ENCODE data around the gene CELF4.

Gene CELF4

DNA sequence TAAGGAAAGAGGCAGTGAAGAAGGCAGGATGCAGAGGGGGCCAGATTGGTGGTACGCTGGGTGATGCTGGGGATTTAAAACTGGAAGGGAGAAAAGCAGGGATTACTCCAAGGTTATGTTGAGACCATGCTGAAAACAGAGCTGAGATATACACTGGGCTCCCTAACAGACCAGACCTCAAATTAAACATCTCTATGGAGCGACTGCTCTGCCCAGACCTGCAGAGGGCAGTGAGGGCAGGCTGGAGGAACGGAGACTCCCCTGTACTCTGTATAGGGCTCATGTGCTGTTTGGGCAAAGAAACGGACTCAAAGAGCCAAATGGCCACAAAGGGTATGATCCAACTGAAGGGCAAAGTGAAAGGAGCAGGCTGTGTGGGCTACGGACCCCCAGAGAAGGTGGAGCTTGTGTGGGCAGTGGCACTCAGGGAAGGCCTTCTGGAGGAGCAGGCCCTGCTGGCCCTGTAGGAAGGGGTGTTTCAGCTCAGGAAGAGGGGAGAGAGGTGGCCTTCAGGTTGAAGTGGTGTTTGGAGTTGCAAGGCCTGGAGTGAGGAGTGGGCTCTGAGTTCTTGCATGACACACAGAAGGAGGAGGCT is 4.8 kb upstream of the CELF4 start:
- H3K27me3 ChIP-seq (ENCODE audit: insufficient read depth, low read length) = peaks cover 74% of the 10 kb centered on the region
- H3K27ac ChIP-seq (ENCODE audit: low read length) = no peak overlapping the region
- H3K9me3 ChIP-seq (ENCODE audit: insufficient read depth, low read depth, low read length) = no peaks in the 10 kb centered on the region; the same call in 1 of the 2 replicates
- no peaks in the 10 kb centered on the region; the same call in 1 of the 2 replicates for H3K4me1 ChIP-seq (ENCODE audit: insufficient read depth, low read length)
- no peak overlapping the region for H3K9ac ChIP-seq (ENCODE audit: low read depth, low read length)
- no peak overlapping the region for H3K4me3 ChIP-seq (ENCODE audit: low read length)
- no peaks in the 10 kb centered on the region for H3K36me3 ChIP-seq (ENCODE audit: insufficient read depth, low read depth, low read length)

DNA sequence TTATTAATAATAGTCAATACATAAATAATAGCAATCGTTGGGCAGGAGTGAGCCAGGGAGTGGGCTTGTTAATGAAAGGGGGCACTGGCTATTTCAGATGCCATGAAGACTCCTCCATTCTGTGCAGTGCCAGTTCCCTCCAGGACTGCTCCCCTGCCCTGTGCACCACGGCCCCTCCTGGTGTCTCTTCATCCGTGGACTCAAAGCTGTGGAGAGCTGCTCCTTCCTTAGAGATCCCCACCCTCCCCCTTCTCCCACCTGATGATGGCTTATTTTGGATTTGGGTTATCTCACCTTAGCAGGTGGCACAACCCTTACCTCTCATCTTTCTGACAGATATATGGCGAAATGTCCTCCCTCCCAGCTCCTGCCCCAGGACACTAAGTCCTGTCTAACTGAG is 3.1 kb upstream of the CELF4 start:
- H3K27me3 ChIP-seq (ENCODE audit: insufficient read depth, low read length) = peaks cover 81% of the 10 kb centered on the region
- no peak overlapping the region for H3K27ac ChIP-seq (ENCODE audit: low read length)
- no peaks in the 10 kb centered on the region; the same call in 1 of the 2 replicates for H3K9me3 ChIP-seq (ENCODE audit: insufficient read depth, low read depth, low read length)
- H3K36me3 ChIP-seq (ENCODE audit: insufficient read depth, low read depth, low read length) = no peaks in the 10 kb centered on the region
- no peak overlapping the region for H3K9ac ChIP-seq (ENCODE audit: low read depth, low read length)
- H3K4me3 ChIP-seq (ENCODE audit: low read length) = no peak overlapping the region
- no peaks in the 10 kb centered on the region; the same call in 1 of the 2 replicates for H3K4me1 ChIP-seq (ENCODE audit: insufficient read depth, low read length)

GRCh38 chr18:37567994-37568359 is 2.4 kb upstream of the CELF4 start:
- peaks cover 88% of the 10 kb centered on the region for H3K27me3 ChIP-seq (ENCODE audit: insufficient read depth, low read length)
- peak overlapping the region; percentile 67; the same call in 1 of the 2 replicates for H3K4me3 ChIP-seq (ENCODE audit: low read length)
- no peaks in the 10 kb centered on the region for H3K36me3 ChIP-seq (ENCODE audit: insufficient read depth, low read depth, low read length)
- no peak overlapping the region for H3K9ac ChIP-seq (ENCODE audit: low read depth, low read length)
- no peak overlapping the region for H3K27ac ChIP-seq (ENCODE audit: low read length)
- no peaks in the 10 kb centered on the region; the same call in 1 of the 2 replicates for H3K9me3 ChIP-seq (ENCODE audit: insufficient read depth, low read depth, low read length)
- H3K4me1 ChIP-seq (ENCODE audit: insufficient read depth, low read length) = no peaks in the 10 kb centered on the region; the same call in 1 of the 2 replicates

DNA sequence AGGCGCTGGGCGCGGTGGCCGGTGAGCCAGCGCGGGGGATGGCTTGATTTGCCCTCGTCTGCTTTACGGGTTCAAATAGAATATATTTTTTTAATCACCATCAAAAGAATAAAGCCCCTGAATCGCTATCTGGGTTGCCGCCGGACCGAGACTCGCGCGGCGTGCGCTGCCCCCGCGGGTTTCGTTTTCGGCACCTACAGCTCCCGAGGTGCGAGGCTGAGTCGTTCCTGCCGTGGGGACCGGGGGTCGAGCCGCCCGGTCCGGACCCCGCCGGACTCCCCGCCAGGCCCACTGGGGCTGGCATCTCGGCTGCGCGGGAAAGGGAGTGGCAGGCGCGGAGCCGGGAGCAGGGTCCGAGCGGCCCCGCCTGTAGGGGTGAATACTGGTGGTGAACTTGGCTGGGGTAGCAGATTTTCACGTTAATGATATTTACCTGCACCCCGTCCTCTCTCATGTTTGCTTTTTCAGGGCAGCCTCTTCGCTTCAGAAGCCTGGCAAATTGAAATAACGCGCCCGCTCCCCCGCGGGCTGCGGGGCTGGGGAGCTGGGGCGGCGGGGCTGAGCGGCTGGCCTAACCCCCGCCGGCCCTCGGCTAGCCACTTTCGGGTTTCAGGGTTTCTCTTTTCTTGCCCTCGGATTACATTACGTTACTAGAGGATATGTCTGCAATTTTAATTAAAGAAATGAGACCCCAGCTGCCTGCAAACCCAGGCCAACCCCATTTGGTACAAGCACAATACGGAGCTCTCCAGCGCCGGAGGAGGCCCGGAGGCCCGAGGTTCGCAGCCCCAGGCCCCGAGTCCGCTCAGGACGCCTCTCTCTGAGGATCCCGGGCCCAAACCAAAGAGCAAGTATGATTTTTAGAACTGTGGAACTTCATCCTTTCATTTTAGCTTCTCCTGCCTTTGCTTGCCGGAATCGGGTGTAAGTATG is 1.7 kb upstream of the CELF4 start:
- no peak overlapping the region for H3K27ac ChIP-seq (ENCODE audit: low read length)
- peak overlapping the region; percentile 67; the same call in 1 of the 2 replicates for H3K4me3 ChIP-seq (ENCODE audit: low read length)
- H3K4me1 ChIP-seq (ENCODE audit: insufficient read depth, low read length) = no peaks in the 10 kb centered on the region; the same call in 1 of the 2 replicates
- H3K36me3 ChIP-seq (ENCODE audit: insufficient read depth, low read depth, low read length) = no peaks in the 10 kb centered on the region
- H3K9ac ChIP-seq (ENCODE audit: low read depth, low read length) = no peak overlapping the region
- peaks cover 95% of the 10 kb centered on the region for H3K27me3 ChIP-seq (ENCODE audit: insufficient read depth, low read length)
- no peaks in the 10 kb centered on the region; the same call in 1 of the 2 replicates for H3K9me3 ChIP-seq (ENCODE audit: insufficient read depth, low read depth, low read length)

DNA sequence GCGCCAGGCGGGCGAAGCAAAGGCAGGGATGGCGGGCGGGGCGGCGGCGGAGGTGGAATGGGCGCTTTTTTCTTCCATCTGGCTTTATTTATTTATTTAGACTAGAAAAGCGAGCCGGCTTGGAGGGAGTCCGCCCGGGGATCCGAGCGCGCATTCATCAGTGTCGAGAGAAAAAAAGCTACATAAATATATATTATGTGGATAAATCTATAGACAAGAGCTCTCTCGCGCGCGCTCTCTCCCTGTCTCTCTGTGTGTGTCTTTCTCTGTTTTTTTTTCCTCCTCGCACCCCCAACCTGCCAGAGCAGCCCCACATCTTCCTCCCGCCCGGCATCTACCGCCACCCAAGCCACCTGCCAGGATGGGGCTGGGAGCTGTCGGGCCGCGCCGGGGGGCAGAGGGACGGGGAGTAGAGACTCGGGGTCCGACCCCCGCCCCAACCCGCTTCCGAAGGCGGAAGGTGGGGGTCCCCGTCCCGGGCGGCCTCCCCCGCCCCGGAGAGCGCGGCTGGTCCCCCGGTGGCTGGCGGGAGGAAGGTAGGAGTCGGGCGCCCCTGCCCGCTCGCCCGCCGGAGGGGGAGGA is 972 bp upstream of the CELF4 start:
- Histone ChIP-seq H3K27me3 (ENCODE audit: insufficient read depth, low read length) (peaks cover 96% of the 10 kb centered on the region), H3K9me3 (ENCODE audit: insufficient read depth, low read depth, low read length) (no peaks in the 10 kb centered on the region; the same call in 1 of the 2 replicates), H3K36me3 (ENCODE audit: insufficient read depth, low read depth, low read length) (no peaks in the 10 kb centered on the region), H3K4me1 (ENCODE audit: insufficient read depth, low read length) (peaks cover 3% of the 10 kb centered on the region; the same call in 1 of the 2 replicates), H3K4me3 (ENCODE audit: low read length) (peak overlapping the region; percentile 67), H3K27ac (ENCODE audit: low read length) (no peak overlapping the region), H3K9ac (ENCODE audit: low read depth, low read length) (no peak overlapping the region)

DNA sequence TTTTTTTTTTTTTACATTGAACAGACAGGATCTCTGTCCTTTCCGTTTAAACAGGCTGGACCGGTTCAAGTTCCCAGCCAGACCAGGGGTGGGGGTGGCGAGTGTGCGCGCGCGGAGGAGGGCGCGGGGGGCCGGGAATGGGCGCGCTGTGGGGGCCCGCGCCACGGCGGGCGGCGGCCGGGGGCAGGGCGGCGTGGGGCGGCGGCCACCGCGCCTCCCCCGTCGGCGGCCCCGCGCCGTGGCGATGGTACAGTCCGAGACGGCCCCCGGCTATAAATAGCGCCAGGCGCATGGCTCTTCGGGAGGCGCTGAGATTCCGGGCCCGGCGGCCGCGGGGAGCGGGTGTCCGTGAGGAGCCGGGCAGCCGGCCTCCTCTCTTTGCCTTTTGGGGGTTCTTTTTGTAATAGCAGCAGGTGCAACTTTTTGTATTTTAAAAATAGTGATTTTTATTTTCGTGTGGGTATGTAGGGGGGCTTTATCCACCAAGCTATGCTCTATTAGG is 430 bp upstream of the CELF4 start:
- peak overlapping the region; percentile 95 for H3K4me3 ChIP-seq (ENCODE audit: low read length)
- 0 out of 2 replicates have a peak, but pooled peaks cover 3% of the 10 kb centered on the region for H3K4me1 ChIP-seq (ENCODE audit: insufficient read depth, low read length)
- peaks cover 96% of the 10 kb centered on the region for H3K27me3 ChIP-seq (ENCODE audit: insufficient read depth, low read length)
- no peaks in the 10 kb centered on the region; the same call in 1 of the 2 replicates for H3K9me3 ChIP-seq (ENCODE audit: insufficient read depth, low read depth, low read length)
- no peaks in the 10 kb centered on the region for H3K36me3 ChIP-seq (ENCODE audit: insufficient read depth, low read depth, low read length)
- H3K9ac ChIP-seq (ENCODE audit: low read depth, low read length) = no peak overlapping the region
- H3K27ac ChIP-seq (ENCODE audit: low read length) = no peak overlapping the region

- no peaks in the 10 kb centered on the region for H3K36me3 ChIP-seq (ENCODE audit: insufficient read depth, low read depth, low read length)
- peaks cover 7% of the 10 kb centered on the region; the same call in 1 of the 2 replicates for H3K4me1 ChIP-seq (ENCODE audit: insufficient read depth, low read length)
- no peak overlapping the region for H3K9ac ChIP-seq (ENCODE audit: low read depth, low read length)
- no peaks in the 10 kb centered on the region; the same call in 1 of the 2 replicates for H3K9me3 ChIP-seq (ENCODE audit: insufficient read depth, low read depth, low read length)
- H3K4me3 ChIP-seq (ENCODE audit: low read length) = peak overlapping the region; percentile 95
- H3K27ac ChIP-seq (ENCODE audit: low read length) = no peak overlapping the region
- peaks cover 96% of the 10 kb centered on the region for H3K27me3 ChIP-seq (ENCODE audit: insufficient read depth, low read length)
These were observed 892 bp downstream of the CELF4 start for GRCh38 chr18:37564711-37565100.

DNA sequence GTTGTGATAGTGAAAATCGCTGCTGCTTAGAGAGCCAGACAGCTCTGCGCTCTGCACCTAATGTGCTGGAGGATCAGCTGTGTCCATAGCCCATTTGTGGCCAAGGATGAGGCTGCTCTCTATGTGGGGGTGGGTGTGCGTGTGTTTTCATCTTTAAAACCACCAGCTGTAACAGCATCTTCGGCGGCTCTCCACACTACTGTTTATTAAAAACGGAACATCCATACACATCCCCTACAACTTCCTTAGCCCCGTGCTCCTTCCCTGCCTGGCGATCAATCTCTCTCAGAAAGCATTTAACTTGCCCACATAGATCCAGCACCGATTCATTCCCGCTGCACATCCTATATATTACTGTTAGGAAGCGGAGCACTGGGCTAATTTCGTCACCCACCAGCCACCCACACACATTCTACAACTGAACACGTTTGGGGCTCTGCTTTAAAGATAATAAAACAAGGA is 1.6 kb downstream of the CELF4 start:
- Histone ChIP-seq H3K36me3 (ENCODE audit: insufficient read depth, low read depth, low read length) (no peaks in the 10 kb centered on the region), H3K4me3 (ENCODE audit: low read length) (no peak overlapping the region), H3K27me3 (ENCODE audit: insufficient read depth, low read length) (peaks cover 96% of the 10 kb centered on the region), H3K4me1 (ENCODE audit: insufficient read depth, low read length) (peaks cover 7% of the 10 kb centered on the region; the same call in 1 of the 2 replicates), H3K9ac (ENCODE audit: low read depth, low read length) (no peak overlapping the region), H3K27ac (ENCODE audit: low read length) (no peak overlapping the region), H3K9me3 (ENCODE audit: insufficient read depth, low read depth, low read length) (no peaks in the 10 kb centered on the region; the same call in 1 of the 2 replicates)

- peaks cover 7% of the 10 kb centered on the region; the same call in 1 of the 2 replicates for H3K4me1 ChIP-seq (ENCODE audit: insufficient read depth, low read length)
These were observed 3.6 kb downstream of the CELF4 start for GRCh38 chr18:37561986-37562385.

GRCh38 chr18:37560003-37560402 is 5.6 kb downstream of the CELF4 start:
- Histone ChIP-seq H3K4me1 (ENCODE audit: insufficient read depth, low read length) (peaks cover 8% of the 10 kb centered on the region), H3K4me3 (ENCODE audit: low read length) (no peak overlapping the region), H3K9ac (ENCODE audit: low read depth, low read length) (no peak overlapping the region), H3K9me3 (ENCODE audit: insufficient read depth, low read depth, low read length) (no peaks in the 10 kb centered on the region), H3K36me3 (ENCODE audit: insufficient read depth, low read depth, low read length) (no peaks in the 10 kb centered on the region), H3K27ac (ENCODE audit: low read length) (no peak overlapping the region), H3K27me3 (ENCODE audit: insufficient read depth, low read length) (peaks cover 88% of the 10 kb centered on the region)

More at GRCh38 chr18:37561986-37562385, 3.6 kb downstream of the CELF4 start:
- H3K36me3 ChIP-seq (ENCODE audit: insufficient read depth, low read depth, low read length) = no peaks in the 10 kb centered on the region
- H3K9ac ChIP-seq (ENCODE audit: low read depth, low read length) = no peak overlapping the region
- H3K9me3 ChIP-seq (ENCODE audit: insufficient read depth, low read depth, low read length) = no peaks in the 10 kb centered on the region
- no peak overlapping the region for H3K27ac ChIP-seq (ENCODE audit: low read length)
- no peak overlapping the region for H3K4me3 ChIP-seq (ENCODE audit: low read length)
- peaks cover 84% of the 10 kb centered on the region for H3K27me3 ChIP-seq (ENCODE audit: insufficient read depth, low read length)

DNA sequence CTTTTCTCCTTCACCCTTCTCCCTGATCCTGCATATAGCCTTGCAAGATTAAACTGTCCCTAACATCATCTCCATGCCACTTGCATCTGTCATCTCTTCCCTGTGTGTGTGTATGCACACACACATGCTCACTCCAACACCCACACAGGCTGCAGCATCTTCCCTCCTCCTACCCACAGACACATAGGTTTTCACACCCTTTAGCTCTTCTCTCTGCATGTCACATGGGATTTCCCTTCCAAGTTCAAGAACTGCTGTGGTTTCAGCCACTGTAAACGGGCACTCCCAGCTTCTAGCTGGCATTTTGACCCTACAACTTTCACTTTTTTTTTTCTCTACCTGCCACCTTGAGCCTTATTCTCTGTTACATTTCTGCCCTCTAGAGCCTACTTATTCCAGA is 6.4 kb downstream of the CELF4 start:
- Histone ChIP-seq H3K4me1 (ENCODE audit: insufficient read depth, low read length) (peaks cover 12% of the 10 kb centered on the region), H3K27ac (ENCODE audit: low read length) (no peak overlapping the region), H3K9me3 (ENCODE audit: insufficient read depth, low read depth, low read length) (no peaks in the 10 kb centered on the region), H3K9ac (ENCODE audit: low read depth, low read length) (no peak overlapping the region), H3K27me3 (ENCODE audit: insufficient read depth, low read length) (peaks cover 88% of the 10 kb centered on the region), H3K36me3 (ENCODE audit: insufficient read depth, low read depth, low read length) (no peaks in the 10 kb centered on the region), H3K4me3 (ENCODE audit: low read length) (no peak overlapping the region)
